Upper lobe of left lung (tissue), 6 donors: ENCODE measurements around the gene PRLR. TPM values are rescaled to one million over a fixed set of nuclear protein-coding genes. Genes with fewer than 3 reads are reported as not detected.
A peak's percentile ranks its signal among the peaks of the same experiment; 100 is the strongest.

Experiments
- ATAC-seq, 2 donors: fragments of 200-7000 bp; cut with Tn5 transposase; one replicate each; pipeline ENCODE4 v1.9.1; 2022; ENCODE audit warnings: mild to moderate bottlenecking in 2 of 2, moderate library complexity in 2 of 2; ENCODE audit not compliant: low FRiP score in 2 of 2
- DNase-seq, 2 donors: peaks; one replicate each; pipeline ENCODE4 v3.0.0-alpha.2; 2019 to 2020
- H3K27ac ChIP-seq, 4 donors: fragments of 200-600 bp; sonication (generic); one replicate each; pipeline ENCODE4 v1.5.1; 2016 to 2019
- H3K27me3 ChIP-seq, 4 donors: fragments of 200-600 bp; sonication (generic); one replicate each; pipeline ENCODE4 v1.5.1; 2017 to 2019
- H3K36me3 ChIP-seq, 4 donors: fragments of 200-600 bp; sonication (generic); one replicate each; pipeline ENCODE4 v1.5.1; 2016 to 2019
- H3K4me1 ChIP-seq, 4 donors: fragments of 200-600 bp; sonication (generic); one replicate each; pipeline ENCODE4 v1.5.1; 2018 to 2019
- H3K4me3 ChIP-seq, 4 donors: fragments of 200-600 bp; sonication (generic); one replicate each; pipeline ENCODE4 v1.5.1; 2017 to 2019; ENCODE audit warnings: mild to moderate bottlenecking in 2 of 4, moderate library complexity in 1 of 4
- H3K9me3 ChIP-seq, 4 donors: fragments of 200-600 bp; sonication (generic); one replicate each; pipeline ENCODE4 v1.5.1; 2018 to 2019
- EP300 ChIP-seq, 4 donors: sonication (generic); formaldehyde crosslinking; IDR thresholded peaks; one replicate each; pipeline ENCODE4 v1.5.1; 2017; ENCODE audit warnings: antibody characterized with exemption in 4 of 4, control low read depth in 2 of 4
- POLR2A ChIP-seq, 4 donors: fragments of 450-650 bp; IDR thresholded peaks; one replicate each; pipeline ENCODE4 v1.5.1; 2016 to 2017; ENCODE audit warnings: antibody characterized with exemption in 4 of 4, mild to moderate bottlenecking in 2 of 4
- POLR2AphosphoS5 ChIP-seq, 2 donors: sonication (generic); formaldehyde crosslinking; IDR thresholded peaks; one replicate each; pipeline ENCODE4 v1.5.1; 2017; ENCODE audit warnings: antibody characterized with exemption in 2 of 2
- WGBS, 2 donors: methylation state at CpG; one replicate each; pipeline ENCODE4 v1.1.5; 2017 to 2018; 5-methylcytosine and 5-hydroxymethylcytosine counted together
- total RNA-seq, 6 donors: library from RNA; depleted of rRNA in 4 of 6; stranded (reverse); fragments of >200 nt in 4 of 6; gene quantifications; one replicate each; pipeline versions ENCODE4 v1.1.0 to v1.2.1, GENCODE V29; 2016 to 2021
- TF ChIP-seq, protein P1 (sequence below), 6 experiments: fragments of 450-650 bp in 4 of 6; fragments of 200-600 bp in 2 of 6; sonication (generic) in 2 of 6; IDR thresholded peaks; one replicate each; pipeline ENCODE4 v1.5.1; 2016 to 2019; ENCODE audit warnings: antibody characterized with exemption in 6 of 6
- donor health status: DM: no; HTN: no; CAD: no; lungs with moderate emphysema.
- donor health status: DM: no; HTN: yes; CAD: no; lungs with severe emphysema.

Gene PRLR
- total RNA-seq, 6 donors from 2014 or later, result 0.49 to 3.6 (median 1.8) TPM; not detected in 1

DNA sequence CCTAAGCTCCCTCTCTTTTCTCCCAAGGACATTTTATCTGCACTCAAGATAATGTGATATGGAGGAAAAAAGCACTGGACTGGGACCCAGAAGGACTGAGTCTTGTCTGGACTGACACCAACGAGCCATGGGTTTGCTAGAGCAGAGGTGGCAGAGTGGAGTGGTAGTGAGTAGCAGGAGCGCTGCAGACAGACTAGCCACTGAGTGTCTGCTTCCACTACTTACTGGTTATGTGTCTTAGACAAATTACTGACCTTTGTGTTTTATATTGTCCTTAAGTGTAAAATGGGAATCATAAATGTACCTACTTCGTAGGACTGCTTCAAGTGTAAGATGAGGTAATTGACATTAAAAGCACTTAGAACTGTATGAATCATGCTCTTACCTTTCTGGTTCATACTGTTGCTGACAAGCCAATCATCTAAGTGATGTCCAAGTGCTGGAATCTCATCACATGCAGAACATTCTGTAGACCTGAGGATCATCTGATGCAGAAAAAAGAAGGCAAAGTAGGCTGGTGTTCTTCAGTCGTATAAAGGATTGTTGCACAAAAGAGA, 12.5 kb upstream of the PRLR start:
- Histone ChIP-seq H3K4me3 (no peak overlapping the region), H3K36me3 (no peaks in the 10 kb centered on the region), H3K9me3 (no peaks in the 10 kb centered on the region), H3K27me3 (no peaks in the 10 kb centered on the region), H3K4me1 (peaks cover 6 to 10% (median 8%) of the 10 kb centered on the region in 4 donors), H3K27ac (no peak overlapping the region)
- no peak for TF ChIP-seq POLR2AphosphoS5 (IDR thresholded peaks at IDR 0.05)
- ATAC-seq, result no peak
- 71 to 85% methylated on average over 4 of the region's 4 CpGs for WGBS, 2 donors
- no peak for DNase-seq

DNA sequence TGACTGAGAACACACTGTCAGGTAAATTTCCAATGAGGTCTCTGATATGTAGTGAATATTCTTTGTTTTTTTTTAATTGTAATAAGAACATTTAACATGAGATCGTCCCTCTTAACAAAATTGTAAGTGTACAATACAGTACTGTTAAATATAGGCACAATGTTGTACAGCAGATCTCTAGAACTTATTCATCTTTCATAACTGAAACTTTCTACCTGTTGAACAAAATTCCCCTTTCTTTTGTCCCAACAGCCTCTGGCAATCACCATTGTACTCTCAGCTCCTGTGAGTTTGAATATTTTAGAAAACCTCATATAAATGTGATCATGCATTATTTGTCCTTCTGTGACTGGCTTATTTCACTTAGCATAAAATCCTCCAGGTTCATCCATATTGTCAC, 10.6 kb upstream of the PRLR start:
- no peak overlapping the region for H3K4me3 ChIP-seq
- no peaks in the 10 kb centered on the region for H3K4me1 ChIP-seq
- H3K36me3 ChIP-seq, result no peaks in the 10 kb centered on the region
- DNase-seq, result no peak
- H3K9me3 ChIP-seq, result no peaks in the 10 kb centered on the region
- TF ChIP-seq, protein P1, sequence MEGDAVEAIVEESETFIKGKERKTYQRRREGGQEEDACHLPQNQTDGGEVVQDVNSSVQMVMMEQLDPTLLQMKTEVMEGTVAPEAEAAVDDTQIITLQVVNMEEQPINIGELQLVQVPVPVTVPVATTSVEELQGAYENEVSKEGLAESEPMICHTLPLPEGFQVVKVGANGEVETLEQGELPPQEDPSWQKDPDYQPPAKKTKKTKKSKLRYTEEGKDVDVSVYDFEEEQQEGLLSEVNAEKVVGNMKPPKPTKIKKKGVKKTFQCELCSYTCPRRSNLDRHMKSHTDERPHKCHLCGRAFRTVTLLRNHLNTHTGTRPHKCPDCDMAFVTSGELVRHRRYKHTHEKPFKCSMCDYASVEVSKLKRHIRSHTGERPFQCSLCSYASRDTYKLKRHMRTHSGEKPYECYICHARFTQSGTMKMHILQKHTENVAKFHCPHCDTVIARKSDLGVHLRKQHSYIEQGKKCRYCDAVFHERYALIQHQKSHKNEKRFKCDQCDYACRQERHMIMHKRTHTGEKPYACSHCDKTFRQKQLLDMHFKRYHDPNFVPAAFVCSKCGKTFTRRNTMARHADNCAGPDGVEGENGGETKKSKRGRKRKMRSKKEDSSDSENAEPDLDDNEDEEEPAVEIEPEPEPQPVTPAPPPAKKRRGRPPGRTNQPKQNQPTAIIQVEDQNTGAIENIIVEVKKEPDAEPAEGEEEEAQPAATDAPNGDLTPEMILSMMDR (IDR thresholded peaks at IDR 0.05), result no peak
- TF ChIP-seq POLR2A (IDR thresholded peaks at IDR 0.05) (no peak), EP300 (IDR thresholded peaks at IDR 0.05) (no peak), POLR2AphosphoS5 (IDR thresholded peaks at IDR 0.05) (no peak)
- H3K27me3 ChIP-seq, result no peaks in the 10 kb centered on the region
- 97 to 98% methylated on average over 1 of the region's 1 CpG for WGBS, 2 donors
- H3K27ac ChIP-seq, result no peak overlapping the region
- no peak for ATAC-seq

DNA sequence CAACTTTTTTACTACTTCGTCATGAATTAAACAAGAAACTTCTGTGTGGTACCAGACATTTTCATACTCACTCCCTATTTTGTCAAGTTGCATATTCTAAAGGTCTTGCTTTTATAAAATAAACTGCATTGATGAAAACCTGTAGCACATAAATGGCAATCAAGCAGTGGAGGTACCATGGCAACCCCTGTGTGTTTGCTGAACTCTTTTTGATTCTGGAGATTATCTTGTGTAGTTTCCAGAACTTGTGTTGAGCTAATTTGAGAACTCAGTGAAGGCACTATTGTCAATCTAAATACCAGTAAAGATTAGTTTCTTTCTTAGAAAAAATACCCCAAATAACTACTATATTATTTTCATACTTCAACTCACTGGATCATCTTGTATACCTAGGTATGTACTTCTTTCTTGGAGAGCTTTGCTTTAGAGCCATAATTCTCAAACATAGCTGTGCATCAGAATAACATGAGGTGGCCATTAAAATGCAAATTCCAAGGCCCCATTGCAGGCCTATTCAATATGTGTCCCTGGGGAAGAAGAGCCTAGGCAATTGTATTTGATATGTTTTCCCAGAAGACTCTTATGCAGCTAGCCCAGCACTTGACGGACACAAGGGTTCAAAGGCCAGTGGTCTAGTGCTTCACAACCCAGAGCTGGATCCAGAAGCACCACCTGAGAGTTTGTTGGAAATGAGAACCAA, 9.8 kb upstream of the PRLR start:
- Histone ChIP-seq H3K36me3 (no peaks in the 10 kb centered on the region), H3K9me3 (no peaks in the 10 kb centered on the region), H3K4me3 (no peak overlapping the region), H3K4me1 (no peaks in the 10 kb centered on the region), H3K27ac (no peak overlapping the region), H3K27me3 (no peaks in the 10 kb centered on the region)
- no peak for TF ChIP-seq POLR2AphosphoS5 (IDR thresholded peaks at IDR 0.05)
- TF ChIP-seq, protein P1 (IDR thresholded peaks at IDR 0.05), result no peak
- TF ChIP-seq POLR2A (IDR thresholded peaks at IDR 0.05), result no peak
- no peak for TF ChIP-seq EP300 (IDR thresholded peaks at IDR 0.05)
- DNase-seq (no peak), ATAC-seq (no peak)
- 94 to 96% methylated on average over 2 of the region's 2 CpGs for WGBS, 2 donors

DNA sequence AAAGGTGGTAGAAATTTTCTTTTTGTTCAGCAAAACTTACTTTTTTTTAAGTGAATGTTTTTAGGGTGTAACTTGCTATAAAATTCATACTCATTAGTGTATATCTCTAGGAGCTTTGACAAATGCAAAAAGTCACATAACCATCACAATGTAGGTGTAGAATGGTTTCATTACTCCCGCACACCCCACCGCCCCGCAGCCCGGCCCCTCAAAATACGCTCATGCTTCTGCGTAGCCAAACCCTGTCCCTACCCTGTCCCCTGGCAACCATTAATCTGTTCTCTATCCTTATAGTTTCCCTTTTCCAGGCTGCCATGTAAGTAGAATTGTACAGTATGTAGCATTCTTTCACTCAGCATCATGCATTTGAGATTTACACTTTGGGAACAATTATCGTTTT, 9.2 kb upstream of the PRLR start:
- Histone ChIP-seq H3K27ac (no peak overlapping the region), H3K4me3 (no peak overlapping the region), H3K9me3 (no peaks in the 10 kb centered on the region), H3K4me1 (no peaks in the 10 kb centered on the region), H3K27me3 (no peaks in the 10 kb centered on the region), H3K36me3 (no peaks in the 10 kb centered on the region)
- ATAC-seq (no peak), DNase-seq (peak in 1 of 2 donors; percentile 56)
- WGBS, 2 donors, result 98 to 99% methylated on average over 7 of the region's 7 CpGs
- TF ChIP-seq EP300 (IDR thresholded peaks at IDR 0.05), result no peak
- TF ChIP-seq, protein P1 (IDR thresholded peaks at IDR 0.05), result no peak
- no peak for TF ChIP-seq POLR2AphosphoS5 (IDR thresholded peaks at IDR 0.05)
- TF ChIP-seq POLR2A (IDR thresholded peaks at IDR 0.05), result no peak

DNA sequence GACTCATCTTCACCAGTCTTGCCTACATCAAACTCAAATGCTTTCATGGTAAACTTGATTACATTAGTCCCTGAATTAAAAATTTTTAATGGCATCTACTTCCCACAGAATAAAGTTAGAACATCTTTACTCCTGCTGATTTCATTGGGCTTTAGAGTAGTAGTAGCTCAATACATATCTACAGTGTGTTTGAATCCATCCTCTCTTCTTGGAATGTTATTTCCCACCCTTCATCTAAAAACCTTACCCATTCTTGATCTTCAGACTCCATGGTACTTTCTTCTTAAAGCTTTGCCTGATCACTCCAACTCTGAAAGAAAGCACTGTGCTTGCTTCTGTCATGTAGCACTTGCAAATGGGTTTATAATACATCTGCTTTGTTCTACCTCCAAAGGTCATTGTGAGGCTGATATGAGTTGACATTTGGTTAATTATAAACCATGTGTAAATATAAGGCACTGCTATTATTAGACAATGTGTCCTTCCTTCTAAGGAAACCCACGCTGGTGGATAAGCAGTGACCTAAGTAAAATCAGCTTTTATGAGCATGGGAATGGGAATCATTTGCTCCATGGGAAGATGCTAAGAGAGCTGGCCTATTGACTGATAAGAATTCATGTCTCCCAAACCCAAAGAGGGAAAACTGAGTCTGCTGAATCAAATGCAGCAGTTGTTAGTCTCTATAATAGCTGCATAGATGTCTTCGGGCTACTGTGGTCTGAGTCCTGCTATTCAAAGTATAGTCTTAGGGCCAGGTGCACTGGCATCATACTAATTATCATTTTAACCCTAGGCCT, 7.5 kb upstream of the PRLR start:
- no peaks in the 10 kb centered on the region for H3K9me3 ChIP-seq
- TF ChIP-seq EP300 (IDR thresholded peaks at IDR 0.05), result no peak
- no peak for TF ChIP-seq POLR2AphosphoS5 (IDR thresholded peaks at IDR 0.05)
- TF ChIP-seq POLR2A (IDR thresholded peaks at IDR 0.05), result no peak
- TF ChIP-seq, protein P1 (IDR thresholded peaks at IDR 0.05), result no peak
- H3K36me3 ChIP-seq, result no peaks in the 10 kb centered on the region
- H3K4me3 ChIP-seq, result no peak overlapping the region
- no peaks in the 10 kb centered on the region for H3K27me3 ChIP-seq
- DNase-seq (no peak), ATAC-seq (no peak)
- H3K27ac ChIP-seq, result no peak overlapping the region
- WGBS, 2 donors, result 51 to 67% methylated on average over 2 of the region's 2 CpGs
- no peaks in the 10 kb centered on the region for H3K4me1 ChIP-seq
